ACHN (cell line): Measurements from ENCODE around the gene SYT13.
"Not testable (repeated sequence)": the region's sequence is repeated elsewhere in the genome, so short reads cannot be mapped to it uniquely, and the experiment has no call there.

Experiments
- DNase-seq: peaks from one replicate; pipeline ENCODE4 v3.0.0-alpha.2; 2015
- in situ Hi-C: cut with HindIII; loops from 2 replicates; pipeline ENCODE4 v1.10.0; 2017; ENCODE audit warnings: low sequenced_read_pairs, low pct_ligation_motif_present, low pct_unique_long_range_greater_than_20kb

Gene SYT13

DNA sequence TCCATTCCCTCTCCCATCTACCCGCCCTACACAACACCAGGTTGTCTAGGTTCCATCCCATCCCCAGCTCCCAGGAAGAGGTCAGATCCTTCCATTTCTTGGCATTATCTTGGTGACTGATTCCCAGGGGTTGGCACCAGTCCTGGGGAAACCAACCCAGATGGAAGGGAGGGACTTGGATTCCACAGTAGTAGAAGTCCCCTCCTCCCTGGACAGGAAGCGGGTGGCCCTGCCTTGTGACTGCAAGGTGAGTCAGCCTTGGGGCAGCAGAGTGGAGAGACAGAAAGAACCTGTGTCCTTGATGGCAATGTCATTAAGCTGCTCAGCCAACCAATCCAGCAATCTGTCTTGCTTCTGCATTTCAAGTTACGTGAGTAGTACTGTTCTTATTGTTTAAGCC is 26.5 kb downstream of the SYT13 start:
- DNase-seq = peak; percentile 85
- in situ Hi-C loops = no loop called here

DNA sequence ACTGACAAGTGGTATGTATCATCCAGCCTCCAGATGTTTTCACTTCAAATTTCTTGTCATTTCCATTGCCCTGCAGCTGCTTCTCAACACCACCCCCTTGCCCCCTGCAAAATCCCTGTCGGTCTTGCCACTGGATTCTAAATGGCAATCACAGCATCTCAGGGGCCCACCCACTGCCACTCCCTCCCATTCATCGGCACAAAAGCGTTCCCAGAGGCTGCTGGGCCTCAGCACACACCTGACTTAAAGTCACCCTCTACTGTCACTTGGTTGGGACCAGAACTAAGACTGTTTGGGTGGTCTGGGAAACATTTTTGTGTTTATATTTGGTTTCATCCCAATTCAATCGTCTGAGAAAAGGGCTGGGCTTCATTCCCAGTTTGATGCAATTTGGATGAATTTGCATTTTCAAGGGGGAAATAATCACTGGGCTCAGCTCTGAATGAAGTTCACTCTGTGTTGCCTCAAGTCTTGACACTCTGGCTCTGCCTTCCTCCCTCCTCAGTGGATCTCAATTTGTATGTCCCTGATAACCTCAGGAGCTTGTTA is 27.1 kb downstream of the SYT13 start:
- in situ Hi-C loops = no loop called here
- DNase-seq = no peak

DNA sequence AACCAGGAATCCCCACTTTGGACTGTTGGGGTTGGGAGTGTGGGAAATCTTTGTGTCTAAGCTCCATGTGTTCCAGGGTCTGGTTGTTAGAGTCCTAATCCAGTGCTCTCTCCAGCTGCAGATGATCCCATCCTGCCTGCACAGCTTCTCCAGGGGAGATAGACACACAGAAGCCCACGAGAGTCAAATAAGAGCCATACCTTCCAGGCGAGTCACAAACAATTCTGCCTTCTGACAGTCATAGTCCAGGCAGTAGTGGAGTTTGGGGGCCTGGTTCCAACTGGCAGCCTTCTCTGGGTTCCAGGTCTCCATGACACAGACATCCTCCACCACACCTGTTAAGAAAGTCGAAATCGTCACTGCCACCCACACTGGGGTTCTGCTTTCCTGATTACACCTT is 32.1 kb downstream of the SYT13 start:
- in situ Hi-C loops = no loop called here
- peak; percentile 12 for DNase-seq

DNA sequence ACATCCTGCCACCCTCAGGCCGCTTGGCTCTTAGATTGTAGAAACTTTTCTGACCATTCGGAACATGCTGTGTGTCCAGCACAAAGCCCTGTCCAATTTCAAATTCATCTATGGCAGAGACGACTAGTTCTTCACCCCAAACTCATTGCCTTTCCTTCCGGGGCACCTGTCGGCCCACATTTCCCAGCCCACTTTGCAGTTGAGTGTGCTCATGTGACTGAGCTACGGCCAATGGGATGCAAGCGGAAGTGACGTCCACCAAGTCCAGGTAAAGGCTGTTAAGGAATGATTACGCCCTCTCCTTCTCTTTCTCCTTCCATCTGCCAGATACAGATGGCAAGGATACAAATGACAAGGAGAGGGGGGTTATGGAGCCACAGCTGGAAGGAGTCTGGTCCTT is 32.5 kb downstream of the SYT13 start:
- in situ Hi-C loops = no loop called here
- no peak for DNase-seq

DNA sequence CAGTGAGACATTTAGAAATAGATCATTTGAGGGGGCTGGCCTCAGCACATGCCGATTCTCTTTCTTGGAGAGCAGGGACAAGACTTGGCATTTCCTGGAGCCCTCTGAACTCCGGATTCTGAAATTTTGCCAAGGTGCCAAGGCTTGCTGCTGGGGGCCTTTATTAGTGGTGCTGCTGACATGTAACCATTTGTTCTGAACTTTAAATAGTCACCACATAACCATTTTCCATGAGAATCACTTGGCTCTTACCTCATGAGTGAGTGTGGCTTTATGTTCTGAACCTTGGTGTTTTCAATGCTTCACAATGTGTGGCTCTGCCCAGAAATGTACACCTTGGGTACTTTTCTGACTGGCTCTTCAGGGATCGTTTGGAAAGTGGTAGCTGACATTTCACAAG is 33.3 kb downstream of the SYT13 start:
- in situ Hi-C loops = no loop called here
- no peak for DNase-seq

DNA sequence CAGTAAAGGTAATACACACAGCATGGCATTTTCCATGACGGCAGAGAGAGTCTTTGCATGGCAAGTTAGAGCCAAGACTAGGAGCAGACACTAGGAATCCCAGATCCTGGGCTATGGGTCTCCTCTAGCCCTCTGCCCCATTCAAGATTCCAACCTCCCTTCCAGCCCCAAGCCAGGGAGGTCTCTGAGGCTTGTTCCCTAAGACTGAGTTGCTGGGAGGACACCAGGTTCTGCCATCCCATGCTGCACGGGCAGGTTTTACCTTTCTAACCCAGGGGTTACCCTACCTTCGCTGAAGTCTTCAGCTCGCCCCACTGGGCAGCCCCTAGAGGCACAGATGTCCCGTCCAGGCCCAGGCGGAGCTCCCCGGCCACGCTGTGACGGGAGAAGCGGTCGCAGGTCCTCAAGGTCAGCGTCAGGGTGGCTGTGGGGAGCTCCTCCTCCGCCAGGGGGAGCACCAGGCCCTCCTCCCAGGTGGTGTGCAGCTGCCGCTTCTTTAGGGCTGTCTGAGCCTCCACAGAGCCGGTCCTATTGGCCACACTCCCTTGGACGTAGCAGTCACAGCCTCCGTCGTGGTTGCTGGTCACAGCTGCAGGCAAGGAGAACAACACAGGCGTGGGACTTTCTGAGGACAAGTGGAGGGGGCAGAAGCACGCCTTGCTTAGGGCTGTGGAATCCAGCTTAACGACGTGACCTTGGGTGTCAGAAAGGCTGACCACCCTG is 33.8 kb downstream of the SYT13 start:
- in situ Hi-C loops = no loop called here
- peak; percentile 37 for DNase-seq

DNA sequence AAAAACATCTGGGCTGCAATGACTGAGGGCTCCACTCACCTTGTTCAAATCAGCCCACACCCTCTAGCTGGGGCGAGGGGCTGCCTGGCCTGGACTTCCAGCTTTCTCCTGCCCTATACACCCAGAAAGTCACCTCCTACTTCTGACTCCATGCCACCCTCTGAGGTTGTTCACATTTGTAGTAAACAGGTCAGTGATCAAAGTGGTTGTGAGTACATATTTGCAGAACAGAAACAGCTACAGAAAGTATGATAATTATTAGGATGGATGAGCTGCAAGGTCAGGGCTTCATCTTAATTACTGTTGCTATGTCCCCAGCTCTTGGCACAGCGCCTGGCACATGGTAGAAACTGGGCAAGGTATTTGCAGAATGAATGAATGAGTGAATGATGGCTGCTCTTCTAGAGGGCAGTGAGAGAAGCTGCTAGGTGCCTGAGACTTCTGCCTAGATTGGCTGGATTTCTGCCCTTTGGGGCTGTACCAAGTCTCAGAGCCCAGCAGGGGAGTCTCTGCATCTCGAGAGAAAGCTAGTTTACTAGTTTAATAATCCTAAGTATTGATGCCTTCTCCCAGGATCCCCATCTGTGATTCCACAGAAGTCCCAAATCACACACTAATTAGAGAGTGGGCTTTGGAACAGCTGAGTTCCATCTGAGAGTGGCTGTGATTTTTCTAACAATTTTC is 36.0 kb downstream of the SYT13 start:
- in situ Hi-C loops = no loop called here
- DNase-seq = no peak

DNA sequence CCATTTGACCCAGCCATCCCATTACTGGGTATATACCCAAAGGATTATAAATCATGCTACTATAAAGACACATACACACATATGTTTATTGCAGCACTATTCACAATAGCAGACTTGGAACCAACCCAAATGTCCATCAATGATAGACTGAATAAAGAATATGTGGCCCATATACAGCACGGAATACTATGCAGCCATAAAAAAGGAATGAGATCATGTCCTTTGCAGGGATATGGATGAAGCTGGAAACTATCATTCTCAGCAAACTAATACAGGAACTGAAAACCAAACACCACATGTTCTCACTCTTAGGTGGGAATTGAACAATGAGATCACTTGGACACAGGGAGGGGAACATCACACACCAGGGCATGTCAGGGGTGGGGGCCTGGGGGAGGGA is 36.8 kb downstream of the SYT13 start:
- DNase-seq, in situ Hi-C loops: not testable (repeated sequence)

DNA sequence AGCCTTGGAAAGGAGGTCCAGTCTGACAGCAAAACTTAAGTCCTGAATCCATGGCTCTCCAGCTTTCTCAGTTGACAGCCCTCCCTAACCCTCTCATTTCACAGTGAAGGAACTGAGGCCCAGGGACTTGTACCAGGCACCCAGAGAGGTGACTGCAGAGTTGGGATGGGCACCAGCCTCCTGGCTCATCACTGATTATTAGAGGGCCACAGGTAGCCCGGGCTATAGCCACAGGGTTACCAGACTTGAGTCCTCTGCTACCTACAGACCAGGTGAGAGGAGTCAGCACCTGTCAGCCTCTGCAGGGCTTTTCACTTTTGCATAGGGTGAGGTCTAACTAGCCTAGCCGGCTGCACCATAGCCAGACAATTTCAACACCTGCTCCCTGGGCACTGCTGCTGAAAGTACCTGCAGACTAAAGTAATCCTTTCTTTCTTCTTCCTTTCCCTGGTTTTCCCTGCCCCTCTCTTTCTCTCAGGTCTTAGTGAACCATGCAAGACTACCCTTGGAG is 37.6 kb downstream of the SYT13 start:
- in situ Hi-C loops = no loop called here

DNA sequence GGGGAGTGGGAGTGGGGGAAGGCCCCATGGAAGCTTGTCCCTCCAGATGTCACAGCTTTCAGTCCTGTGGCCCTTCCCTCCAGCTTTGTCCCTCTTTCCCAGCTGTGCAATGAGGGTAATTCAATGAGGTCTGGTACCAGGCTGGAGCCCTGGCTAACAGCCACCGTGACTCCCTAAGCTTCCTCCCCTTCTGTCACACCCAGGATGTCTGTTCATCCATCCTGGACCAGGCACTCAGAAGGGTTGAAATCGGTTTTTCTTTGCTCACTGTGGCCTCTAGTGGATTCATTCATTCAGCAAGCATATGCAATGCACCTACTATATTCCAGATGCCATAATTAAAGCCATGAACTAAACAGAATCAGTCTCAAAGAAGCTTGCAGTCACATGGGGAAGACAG is 38.7 kb downstream of the SYT13 start:
- in situ Hi-C loops = no loop called here
- no peak for DNase-seq

More for the DNA sequence above, 37.6 kb downstream of the SYT13 start:
- no peak for DNase-seq

DNA sequence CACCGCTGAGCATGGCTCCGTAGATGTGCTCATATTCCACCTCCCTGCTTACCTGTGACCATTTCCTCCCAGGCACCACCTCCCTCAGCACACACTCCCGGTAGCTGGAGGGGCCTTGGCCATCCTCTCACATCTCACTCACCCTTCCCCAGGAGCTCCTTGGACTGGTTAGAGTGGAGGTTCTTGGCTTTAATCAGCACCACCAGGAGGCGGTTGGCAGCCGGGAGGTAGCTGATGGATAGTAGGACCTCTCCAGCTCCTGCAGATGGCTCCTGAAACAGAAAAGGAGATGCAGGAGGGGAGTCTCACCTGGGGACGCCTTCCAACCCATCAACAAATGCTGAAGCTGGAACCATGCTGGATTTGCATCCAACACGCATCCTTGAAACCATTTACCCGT is 39.9 kb downstream of the SYT13 start:
- in situ Hi-C loops = no loop called here
- DNase-seq = no peak

DNA sequence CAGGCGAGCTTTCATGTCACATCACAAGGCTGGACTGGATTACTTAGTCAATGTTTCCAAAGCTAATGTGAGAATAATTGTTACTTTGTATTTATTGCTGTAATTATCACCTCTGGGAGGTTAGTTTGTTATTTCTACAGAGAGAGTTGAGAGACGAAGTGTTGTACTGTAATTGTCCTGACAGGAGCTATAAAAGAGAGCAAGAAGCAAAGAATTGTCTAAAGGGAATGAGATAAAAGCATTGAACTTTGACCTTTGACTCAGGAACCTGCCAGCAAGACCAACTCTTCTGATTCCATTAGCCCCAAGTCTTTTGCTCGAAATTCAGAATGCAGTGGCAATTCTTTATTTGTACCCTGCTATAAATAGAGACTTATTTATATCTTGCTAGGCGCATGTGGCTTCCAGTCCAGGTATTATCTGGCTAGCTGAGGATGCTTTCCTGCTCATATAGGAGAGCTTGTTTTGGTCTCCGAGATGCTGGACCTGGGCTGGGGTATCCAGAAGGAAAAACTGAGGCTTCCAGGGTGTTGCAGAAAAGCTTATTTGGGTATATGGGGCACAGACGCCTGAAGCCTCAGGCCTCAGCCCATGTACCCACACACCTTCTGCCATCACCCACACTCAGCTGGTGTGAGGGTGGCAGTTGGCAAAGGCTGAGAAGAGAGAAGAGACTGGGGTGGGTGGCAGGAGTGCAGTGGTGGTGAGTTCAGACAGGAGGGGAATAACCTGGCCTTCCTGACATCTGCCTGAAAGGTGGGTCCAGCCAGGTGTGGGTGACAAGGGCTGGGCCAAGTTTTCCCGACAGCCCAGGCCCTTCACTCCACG is 40.7 kb downstream of the SYT13 start:
- in situ Hi-C loops = no loop called here
- no peak for DNase-seq

DNA sequence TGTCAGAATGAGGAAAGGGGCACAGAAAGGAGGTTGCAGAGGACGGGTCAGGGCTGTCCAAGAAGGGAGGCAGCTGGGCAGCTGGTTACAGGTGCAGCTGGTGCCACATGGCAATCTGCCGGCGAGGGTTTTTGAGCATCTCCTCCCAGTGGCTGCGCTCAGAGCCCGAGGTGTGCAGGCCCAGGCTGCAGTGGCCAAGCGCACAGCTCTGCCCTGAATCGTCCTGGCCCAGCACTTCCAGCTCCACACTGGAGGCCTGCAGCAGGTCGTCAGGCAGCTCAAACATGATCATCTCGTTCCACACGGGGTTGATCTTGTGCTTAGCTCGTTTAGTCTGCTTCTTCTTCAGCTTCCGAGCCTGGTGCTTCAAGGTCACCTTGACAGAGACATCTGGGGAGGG is 42.2 kb downstream of the SYT13 start:
- in situ Hi-C loops = no loop called here
- no peak for DNase-seq

DNA sequence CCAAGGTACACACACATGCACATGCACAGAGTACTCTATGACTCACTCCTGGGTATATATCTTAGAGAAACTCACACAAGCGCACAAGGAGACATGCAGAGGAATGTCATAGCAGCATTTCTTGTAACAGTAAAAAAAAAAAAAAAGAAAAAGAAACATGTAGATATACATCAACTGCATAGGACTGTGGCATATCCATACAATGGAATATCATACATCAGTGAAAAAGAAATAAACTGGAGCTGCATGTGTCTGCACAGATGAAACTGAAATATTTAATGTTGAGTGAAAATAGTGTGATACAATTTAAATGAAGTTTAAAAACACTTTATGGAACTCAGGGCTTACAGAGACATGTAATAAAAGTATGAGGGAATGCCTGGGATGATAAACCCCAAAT is 46.4 kb downstream of the SYT13 start:
- in situ Hi-C loops = no loop called here
- DNase-seq = no peak

DNA sequence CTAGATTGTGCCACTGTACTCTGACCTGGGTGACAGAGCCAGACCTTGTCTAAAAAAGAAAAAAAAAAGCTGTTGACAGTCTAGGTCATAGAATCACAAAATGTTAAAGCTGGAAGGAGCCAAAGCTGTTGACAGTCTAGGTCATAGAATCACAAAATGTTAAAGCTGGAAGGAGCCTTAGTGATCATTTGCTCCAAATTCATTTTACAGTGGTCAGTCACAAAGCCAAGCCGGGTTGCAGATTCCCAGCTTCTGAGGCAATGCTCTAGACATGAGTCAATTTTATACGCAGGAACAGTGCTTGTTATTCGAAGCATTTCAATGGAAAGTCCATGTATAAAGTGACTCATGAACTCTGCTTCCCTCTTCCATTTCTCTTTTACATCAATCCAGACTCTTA is 47.4 kb downstream of the SYT13 start:
- DNase-seq = no peak
- in situ Hi-C loops = no loop called here

DNA sequence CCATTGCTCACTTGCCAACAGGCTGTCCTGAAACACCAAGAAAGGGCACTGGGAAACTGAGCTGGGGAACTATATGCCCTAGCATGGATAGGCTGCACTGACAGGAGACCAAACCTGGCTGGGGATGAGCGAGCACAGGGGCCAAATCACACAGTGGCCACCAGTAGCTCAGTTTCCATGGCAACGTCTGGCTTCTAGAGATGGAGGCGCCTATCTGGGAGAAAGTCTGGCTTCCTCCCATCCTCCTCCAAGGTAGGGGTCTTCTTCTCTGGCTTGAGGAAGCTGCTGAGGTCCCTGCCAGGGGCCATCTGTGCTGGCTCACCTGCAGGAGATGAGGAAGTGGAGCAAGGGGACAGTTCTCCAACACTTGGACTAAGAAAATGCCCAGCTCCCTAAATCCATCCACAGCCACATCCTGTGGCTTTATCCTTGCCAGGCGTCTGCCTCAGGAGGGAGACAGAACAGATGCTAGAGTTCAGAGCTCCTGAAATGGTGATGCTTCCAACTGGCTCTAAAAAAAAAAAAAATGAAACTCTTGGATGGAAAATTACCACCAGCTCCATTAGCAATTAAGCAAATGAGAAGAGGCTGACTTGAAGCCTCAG is 48.3 kb downstream of the SYT13 start:
- in situ Hi-C loops = no loop called here
- no peak for DNase-seq

DNA sequence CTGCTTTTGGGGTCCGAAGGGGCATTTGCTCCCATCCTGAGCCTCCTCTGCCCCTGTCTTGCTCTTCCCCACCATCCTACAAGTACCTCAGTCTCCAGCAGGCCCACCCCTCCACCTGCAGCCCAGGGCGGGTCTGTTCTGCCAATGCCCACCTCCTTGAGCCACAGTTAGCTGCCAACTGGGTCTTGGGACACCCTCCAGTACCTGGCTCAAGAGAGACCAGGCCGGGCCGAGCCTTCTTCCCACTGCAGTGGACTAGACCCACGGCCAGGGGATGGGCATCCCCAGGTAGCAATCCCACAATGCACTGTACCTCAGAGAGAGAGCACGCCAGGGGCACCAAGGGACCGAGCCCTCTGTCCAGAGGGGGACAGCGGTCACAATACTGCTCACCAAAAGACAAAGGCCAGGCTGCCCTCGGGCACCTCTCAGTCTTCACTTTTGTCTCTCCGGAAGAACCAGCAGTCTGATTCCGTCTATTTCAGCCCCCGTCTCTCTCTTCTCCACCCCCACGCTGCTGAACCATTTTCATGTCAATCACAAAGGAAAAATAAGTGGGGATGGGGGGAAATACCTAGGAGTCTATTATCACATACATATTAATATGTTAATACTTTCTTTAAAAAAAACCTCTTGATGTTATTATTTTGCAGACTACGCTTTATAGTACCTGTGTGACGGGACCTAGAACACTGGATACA is 51.7 kb downstream of the SYT13 start:
- no peak for DNase-seq
- in situ Hi-C loops = no loop called here

DNA sequence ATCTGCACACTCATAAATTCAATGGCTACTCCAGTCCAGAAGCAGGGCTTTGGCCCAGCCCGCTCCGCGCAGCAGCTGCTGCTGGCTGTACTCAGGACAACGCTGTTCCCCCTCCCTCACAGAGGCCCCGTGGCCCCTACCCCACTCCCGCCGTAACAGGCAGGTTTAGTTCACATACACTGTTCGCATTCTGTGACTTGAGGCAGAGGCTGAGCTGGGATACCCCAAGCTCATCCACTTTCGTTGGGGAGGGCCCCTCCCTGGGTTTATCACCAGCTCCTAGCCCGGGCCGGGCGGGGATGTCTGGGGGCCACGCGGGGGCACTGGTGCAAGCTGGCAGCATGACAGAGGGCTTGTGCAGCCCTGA is 52.4 kb downstream of the SYT13 start:
- in situ Hi-C loops = no loop called here
- DNase-seq = no peak
